Medulla oblongata (tissue), 1 donor: Measurements from ENCODE around the gene ITPKA.

Experiments used
- DNase-seq: peaks from one replicate; pipeline ENCODE4 v3.0.0-alpha.2; 2015; ENCODE audit errors: extremely low spot score

ITPKA gene

GRCh38 chr15:41490355-41490754 is 3.3 kb upstream of the ITPKA start:
- no peak for DNase-seq

- no peak for DNase-seq
Measured at GRCh38 chr15:41491889-41492288, 1.8 kb upstream of the ITPKA start.

GRCh38 chr15:41492597-41493204 is 973 bp upstream of the ITPKA start:
- DNase-seq = no peak

GRCh38 chr15:41493902-41494189 is 172 bp downstream of the ITPKA start:
- DNase-seq = no peak

GRCh38 chr15:41494190-41494921 is 682 bp downstream of the ITPKA start:
- DNase-seq = no peak

- no peak for DNase-seq
Measured at GRCh38 chr15:41494922-41495735, 1.5 kb downstream of the ITPKA start.

GRCh38 chr15:41495736-41496599 is 2.3 kb downstream of the ITPKA start:
- DNase-seq = no peak

- DNase-seq = no peak
Measured at GRCh38 chr15:41498657-41499056, 5.0 kb downstream of the ITPKA start.

- no peak for DNase-seq
Measured at GRCh38 chr15:41499109-41499851, 5.6 kb downstream of the ITPKA start.

GRCh38 chr15:41501191-41501917 is 7.7 kb downstream of the ITPKA start:
- no peak for DNase-seq

GRCh38 chr15:41501931-41502794 is 8.5 kb downstream of the ITPKA start:
- no peak for DNase-seq

- DNase-seq = no peak
Measured at GRCh38 chr15:41502795-41503668, 9.4 kb downstream of the ITPKA start.

GRCh38 chr15:41503669-41504010 is 10.0 kb downstream of the ITPKA start:
- DNase-seq = peak; percentile 12

GRCh38 chr15:41504751-41505492 is 11.2 kb downstream of the ITPKA start:
- no peak for DNase-seq

- no peak for DNase-seq
Measured at GRCh38 chr15:41505776-41506175, 12.1 kb downstream of the ITPKA start.

GRCh38 chr15:41506796-41507341 is 13.2 kb downstream of the ITPKA start:
- no peak for DNase-seq

- DNase-seq = no peak
Measured at GRCh38 chr15:41507820-41508290, 14.2 kb downstream of the ITPKA start.

- DNase-seq = no peak
Measured at GRCh38 chr15:41510728-41511127, 17.1 kb downstream of the ITPKA start.
